Common myeloid progenitor, CD34-positive (primary cell): ENCODE measurements around the gene VSIG2.
"Not testable (repeated sequence)": the region's sequence is repeated elsewhere in the genome, so short reads cannot be mapped to it uniquely, and the experiment has no call there.

Experiments
- CTCF ChIA-PET: fragments of 350-600 bp; sonication (Branson Sonifier 250); formaldehyde crosslinking; loops from one replicate; lab custom pipeline; 2021; ENCODE audit warnings: antibody characterized with exemption; lab: Charles Lee
- POLR2A ChIA-PET: fragments of 350-600 bp; sonication (Branson Sonifier 250); formaldehyde crosslinking; loops from one replicate; lab custom pipeline; 2021; ENCODE audit warnings: antibody characterized with exemption; lab: Charles Lee
- DNase-seq, 3 donors: peaks; one replicate each; pipeline versions ENCODE4 v3.0.0 to v3.0.0-alpha.2; 2013
- H3K27ac ChIP-seq, 2 experiments: 1 replicate in 1 of 2; 2 replicates in 1 of 2; pipeline ENCODE4 v1.7.0; 2013; ENCODE audit warnings: inconsistent platforms in 2 of 2, low read length in 2 of 2, mild to moderate bottlenecking in 2 of 2, low read depth in 1 of 2, moderate library complexity in 1 of 2; ENCODE audit not compliant: severe bottlenecking in 2 of 2, insufficient read depth in 1 of 2, poor library complexity in 1 of 2
- H3K27me3 ChIP-seq, 5 experiments: replicated peaks in 2 of 5; 1 replicate in 3 of 5; 2 replicates in 2 of 5; pipeline versions ENCODE4 v1.6.1 to v1.7.0; 2013; ENCODE audit warnings: low read length in 4 of 5, mild to moderate bottlenecking in 2 of 5, moderate library complexity in 2 of 5, inconsistent platforms in 1 of 5; ENCODE audit not compliant: insufficient read depth in 5 of 5, control insufficient read depth in 4 of 5
- H3K36me3 ChIP-seq, 4 experiments: 1 replicate in 2 of 4; 2 replicates in 2 of 4; pipeline versions ENCODE4 v1.6.1 to v1.7.0; 2013; ENCODE audit warnings: low read length in 3 of 4, control low read depth in 1 of 4, mild to moderate bottlenecking in 1 of 4; ENCODE audit not compliant: control insufficient read depth in 4 of 4, insufficient read depth in 4 of 4
- H3K4me1 ChIP-seq, 4 experiments: 1 replicate in 3 of 4; 2 replicates in 1 of 4; pipeline versions ENCODE4 v1.6.1 to v1.7.1; 2013; ENCODE audit warnings: low read length in 3 of 4, mild to moderate bottlenecking in 3 of 4, control low read depth in 1 of 4, inconsistent platforms in 1 of 4, moderate library complexity in 1 of 4; ENCODE audit not compliant: control insufficient read depth in 4 of 4, insufficient read depth in 4 of 4; ENCODE audit errors: control extremely low read depth in 1 of 4
- H3K4me3 ChIP-seq, 7 experiments: 1 replicate in 4 of 7; 2 replicates in 3 of 7; pipeline versions ENCODE4 v1.5.1 to v1.7.0; 2013; ENCODE audit warnings: mild to moderate bottlenecking in 7 of 7, low read length in 6 of 7, moderate library complexity in 6 of 7, inconsistent platforms in 2 of 7, low read depth in 2 of 7, control low read depth in 1 of 7; ENCODE audit not compliant: insufficient read depth in 4 of 7, control insufficient read depth in 1 of 7; ENCODE audit errors: extremely low read depth in 1 of 7
- H3K9me3 ChIP-seq, 5 experiments: 1 replicate in 4 of 5; 2 replicates in 1 of 5; pipeline versions ENCODE4 v1.6.1 to v1.7.1; 2013; ENCODE audit warnings: low read length in 4 of 5, mild to moderate bottlenecking in 2 of 5, inconsistent platforms in 1 of 5, low read depth in 1 of 5, moderate library complexity in 1 of 5; ENCODE audit not compliant: control insufficient read depth in 4 of 5, insufficient read depth in 2 of 5; ENCODE audit errors: control extremely low read depth in 1 of 5
- WGBS: methylation state at CpG from one replicate; pipeline ENCODE4 v1.1.5; 2013; ENCODE audit not compliant: insufficient coverage; 5-methylcytosine and 5-hydroxymethylcytosine counted together

Gene VSIG2

DNA sequence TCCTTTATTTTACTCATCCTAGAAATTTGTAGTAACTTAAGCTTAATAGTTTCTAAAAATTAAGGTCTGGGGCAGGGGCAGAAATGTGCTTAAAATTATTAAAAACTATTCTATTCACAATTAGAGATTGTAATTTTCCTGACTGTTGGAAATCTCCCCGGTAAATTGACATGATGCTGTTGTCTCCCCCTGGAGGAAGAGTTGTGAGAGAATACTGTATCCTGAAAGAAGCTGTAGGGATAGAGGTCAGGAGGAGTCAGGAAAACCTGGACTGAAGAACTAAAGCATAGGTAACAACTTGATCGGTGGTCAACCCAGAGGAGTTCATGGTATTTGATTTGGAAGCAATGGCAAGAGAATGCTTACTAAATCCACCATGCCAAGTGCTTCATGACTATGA, 26.2 kb upstream of the VSIG2 start:
- Histone ChIP-seq H3K4me3 (no peak overlapping the region), H3K4me1 (peaks cover 0 to 5% (median 2%) of the 10 kb centered on the region in 4 experiments), H3K9me3 (no peaks in the 10 kb centered on the region), H3K27me3 (peaks cover 0 to 2% (median 0%) of the 10 kb centered on the region in 5 experiments), H3K36me3 (peaks cover 0 to 3% (median 0%) of the 10 kb centered on the region in 4 experiments), H3K27ac (no peak overlapping the region)
- WGBS: 100% methylated on average over 2 of the region's 2 CpGs
- ChIA-PET POLR2A (no interaction called here), CTCF (interaction anchor here (1.8 to 3.0 kb wide), 5 partner anchors 8 to 109 kb away, joined by 5 to 18 read pairs (median 12); no protein-coding TSS in a partner anchor)
- no peak for DNase-seq

DNA sequence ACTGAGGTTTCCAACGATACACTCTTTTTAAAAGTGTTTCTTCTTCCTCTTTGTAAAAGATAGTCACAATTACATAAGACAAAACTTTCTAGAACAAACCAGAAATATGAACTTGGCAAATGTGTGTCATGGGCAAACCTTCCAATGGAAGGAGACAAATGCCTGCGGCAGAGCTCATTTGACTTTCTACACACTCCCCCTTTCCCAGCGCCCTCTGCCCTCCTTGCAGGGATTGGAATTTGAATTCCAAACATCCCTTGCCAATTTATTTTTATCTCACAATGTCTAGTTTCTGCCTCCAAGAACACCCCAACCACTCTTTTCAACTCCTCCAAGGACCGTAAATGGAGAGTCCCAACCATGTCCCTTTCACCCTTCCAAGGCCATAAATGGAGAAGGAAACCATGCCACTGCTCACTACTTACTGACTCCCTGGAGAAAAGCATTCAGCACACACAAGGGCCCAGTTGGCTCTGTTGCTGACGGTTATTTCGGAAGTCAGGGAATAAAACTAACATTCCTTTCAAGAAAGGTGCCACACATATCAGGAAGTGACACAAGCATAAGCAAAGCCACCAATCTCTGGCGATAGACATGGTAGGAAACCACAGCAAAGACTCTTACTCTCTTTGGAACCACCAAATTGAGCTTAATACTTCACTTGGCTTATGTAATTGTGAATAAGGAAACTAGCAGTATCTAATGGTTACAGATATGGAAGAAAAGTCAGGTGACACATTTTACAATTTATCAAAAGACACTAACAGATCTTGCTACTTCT, 25.0 kb upstream of the VSIG2 start:
- peak in 2 of 3 donors; percentile 40 to 60 for DNase-seq
- CTCF ChIA-PET: interaction anchor here (0.6 to 8.2 kb wide), 7 partner anchors 8 to 52 kb away, joined by 3 to 43 read pairs (median 3); no protein-coding TSS in a partner anchor
- H3K9me3 ChIP-seq: no peaks in the 10 kb centered on the region
- peaks cover 0 to 3% (median 0%) of the 10 kb centered on the region in 4 experiments for H3K36me3 ChIP-seq
- H3K27ac ChIP-seq: no peak overlapping the region
- peaks cover 0 to 2% (median 0%) of the 10 kb centered on the region in 5 experiments for H3K27me3 ChIP-seq
- WGBS: 74% methylated on average over 5 of the region's 7 CpGs
- H3K4me1 ChIP-seq: peaks cover 0 to 5% (median 2%) of the 10 kb centered on the region in 4 experiments
- POLR2A ChIA-PET: no interaction called here
- no peak overlapping the region for H3K4me3 ChIP-seq

DNA sequence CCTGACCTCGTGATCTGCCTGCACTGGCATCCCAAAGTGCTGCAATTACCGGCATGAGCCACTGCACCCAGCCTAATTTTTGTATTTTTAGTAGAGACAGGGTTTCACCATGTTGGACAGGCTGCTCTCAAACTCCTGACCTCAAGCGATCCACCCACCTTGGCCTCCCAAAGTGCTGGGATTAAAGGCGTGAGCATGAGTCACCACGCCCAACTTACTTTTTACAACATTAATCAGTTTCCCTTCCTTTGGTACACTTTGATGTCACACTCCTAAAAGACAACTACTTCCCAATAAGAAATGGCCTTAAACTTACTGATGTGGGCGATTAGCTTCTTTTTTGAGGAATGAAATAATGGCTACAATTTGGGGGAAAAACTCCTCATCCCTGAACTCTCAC, 18.9 kb upstream of the VSIG2 start:
- H3K4me3 ChIP-seq, H3K4me1 ChIP-seq, DNase-seq, H3K36me3 ChIP-seq, H3K9me3 ChIP-seq, H3K27ac ChIP-seq, POLR2A ChIA-PET, H3K27me3 ChIP-seq: not testable (repeated sequence)
- CTCF ChIA-PET: interaction anchor here (1.1 to 8.2 kb wide), 4 partner anchors 8 to 101 kb away, joined by 5 to 43 read pairs (median 18); no protein-coding TSS in a partner anchor
- WGBS: 98% methylated on average over 5 of the region's 6 CpGs

DNA sequence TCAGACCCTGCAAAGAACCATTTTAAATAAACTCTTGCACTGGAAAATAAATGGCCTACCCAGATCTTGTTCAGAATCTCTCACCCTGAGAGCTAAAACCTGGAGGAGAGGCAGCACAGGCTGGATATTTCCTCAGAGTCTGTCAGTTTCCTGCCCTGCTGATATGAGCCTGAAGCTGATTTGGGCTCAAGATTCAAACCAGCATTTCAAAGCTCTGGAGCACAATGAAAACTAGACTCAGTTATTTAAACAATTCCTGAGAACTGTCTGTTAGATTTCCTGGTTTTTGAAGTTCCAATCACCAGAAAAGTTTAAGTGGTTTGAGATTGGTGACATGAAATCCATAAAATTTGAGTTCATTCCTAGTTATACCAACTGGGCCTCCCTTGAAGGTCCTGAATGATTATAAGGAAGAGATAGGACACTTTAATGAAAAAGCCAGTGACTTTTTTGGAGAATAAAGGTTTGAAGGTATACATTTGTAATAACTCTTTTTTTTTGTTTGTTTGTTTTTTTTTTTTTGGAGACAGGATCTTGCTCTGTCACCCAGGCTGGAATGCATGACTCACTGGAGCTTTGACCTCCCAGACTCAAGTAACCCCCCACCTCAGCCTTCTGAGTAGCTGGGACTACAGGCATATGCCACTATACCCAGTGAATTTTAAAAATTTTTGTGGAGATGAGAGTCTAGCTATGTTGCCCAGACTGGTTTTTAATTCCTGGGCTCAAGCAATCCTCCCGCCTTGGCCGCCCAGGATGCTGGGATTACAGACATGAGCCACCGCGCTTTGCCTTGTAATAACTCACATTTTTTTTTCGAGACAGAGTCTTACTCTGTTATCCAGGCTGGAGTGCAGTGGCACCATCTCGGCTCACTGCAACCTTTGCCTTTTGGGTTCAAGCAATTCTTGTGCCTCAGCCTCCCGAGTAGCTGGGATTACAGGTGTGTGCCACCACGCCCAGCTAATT, 18.0 kb upstream of the VSIG2 start:
- H3K27ac ChIP-seq: no peak overlapping the region
- DNase-seq: no peak
- peaks cover 0 to 8% (median 5%) of the 10 kb centered on the region in 4 experiments for H3K36me3 ChIP-seq
- WGBS: 100% methylated on average over 5 of the region's 8 CpGs
- ChIA-PET CTCF (interaction anchor here (1.1 to 8.2 kb wide), 7 partner anchors 9 to 100 kb away, joined by 4 to 43 read pairs (median 5); no protein-coding TSS in a partner anchor), POLR2A (no interaction called here)
- H3K27me3 ChIP-seq: peaks cover 0 to 1% (median 0%) of the 10 kb centered on the region in 5 experiments
- no peak overlapping the region for H3K4me3 ChIP-seq
- no peaks in the 10 kb centered on the region for H3K4me1 ChIP-seq
- H3K9me3 ChIP-seq: no peaks in the 10 kb centered on the region

DNA sequence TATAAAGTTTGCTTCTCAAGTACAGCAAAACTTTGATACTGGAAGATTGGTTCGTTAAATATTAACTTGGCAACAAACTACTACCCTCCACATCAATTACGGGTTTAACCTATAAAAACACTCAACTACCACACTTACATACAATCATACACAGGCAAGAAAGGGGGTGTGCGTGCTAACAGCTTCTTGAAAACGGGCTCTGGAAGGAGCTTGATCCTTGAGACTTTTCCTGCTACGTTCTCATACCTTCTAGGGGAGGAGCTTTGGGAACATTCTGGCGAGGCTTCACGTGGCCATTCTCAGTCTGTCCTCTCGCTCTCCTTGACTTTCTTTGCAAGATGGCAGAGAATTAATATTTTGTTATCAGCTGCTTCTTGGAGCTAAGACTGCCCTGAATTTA, 16.9 kb upstream of the VSIG2 start:
- WGBS: 98% methylated on average over 6 of the region's 8 CpGs
- H3K27me3 ChIP-seq: no peaks in the 10 kb centered on the region
- H3K36me3 ChIP-seq: peaks cover 0 to 7% (median 4%) of the 10 kb centered on the region in 4 experiments
- H3K9me3 ChIP-seq: no peaks in the 10 kb centered on the region
- ChIA-PET CTCF (interaction anchor here (0.6 to 8.2 kb wide), 10 partner anchors 8 to 354 kb away, joined by 3 to 43 read pairs (median 4); partner anchors contain the start of gene NRGN), POLR2A (no interaction called here)
- no peak overlapping the region for H3K27ac ChIP-seq
- H3K4me1 ChIP-seq: no peaks in the 10 kb centered on the region
- DNase-seq: no peak
- H3K4me3 ChIP-seq: no peak overlapping the region

DNA sequence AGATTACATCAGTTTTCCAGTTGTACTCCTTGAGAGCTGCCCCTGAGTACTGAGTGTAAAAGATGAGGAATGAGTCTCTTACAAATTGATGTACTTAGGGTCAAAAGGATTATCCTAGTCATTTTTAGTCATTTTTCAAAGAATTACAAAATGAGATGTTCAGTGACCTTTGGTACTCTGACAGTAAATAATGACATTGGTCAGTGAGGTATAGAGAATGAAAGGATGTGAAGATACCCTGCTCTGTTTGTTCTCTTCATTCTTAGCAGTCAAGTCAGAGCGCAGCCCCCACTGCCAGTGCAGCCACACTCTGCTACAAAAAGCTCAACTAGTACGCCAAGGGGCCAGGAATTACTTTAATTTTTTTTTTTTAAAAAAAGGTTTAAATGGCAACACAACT, 14.1 kb upstream of the VSIG2 start:
- Histone ChIP-seq H3K27me3 (no peaks in the 10 kb centered on the region), H3K9me3 (no peaks in the 10 kb centered on the region), H3K4me1 (peaks cover 0 to 22% (median 20%) of the 10 kb centered on the region in 4 experiments), H3K36me3 (peaks cover 0 to 7% (median 4%) of the 10 kb centered on the region in 4 experiments), H3K4me3 (no peak overlapping the region), H3K27ac (no peak overlapping the region)
- no CpG with 5 or more reads among the region's 2 CpGs for WGBS
- ChIA-PET CTCF (interaction anchor here (1.2 to 7.9 kb wide), 5 partner anchors 10 to 94 kb away, joined by 3 to 139 read pairs (median 43); partner anchors contain the start of genes MSANTD2, SIAE and SPA17), POLR2A (no interaction called here)
- DNase-seq: no peak
